ENCODE data around the gene PPAT. TPM values are rescaled to one million over a fixed set of nuclear protein-coding genes. Genes with fewer than 3 reads are reported as not detected.
A peak's percentile ranks its signal among the peaks of the same experiment; 100 is the strongest.

The PPAT gene
- total RNA-seq, 1 donor from 2014 or later: 15.9 TPM

- Mint-ChIP-seq H3K4me1 (ENCODE audit: low read depth, unreplicated experiment) (peaks cover 7% of the 10 kb centered on the region), H3K4me3 (ENCODE audit: unreplicated experiment) (no peak overlapping the region), H3K9me3 (ENCODE audit: unreplicated experiment) (peaks cover 5% of the 10 kb centered on the region)
Measured at GRCh38 chr4:56438766-56439165, 3.4 kb upstream of the PPAT start.

GRCh38 chr4:56434599-56435139 lies 746 bp downstream of the PPAT start:
- H3K36me3 Mint-ChIP-seq (ENCODE audit: unreplicated experiment): no peaks in the 10 kb centered on the region
- peak overlapping the region; percentile 87 for H3K27ac Mint-ChIP-seq (ENCODE audit: unreplicated experiment)
- H3K27me3 Mint-ChIP-seq (ENCODE audit: unreplicated experiment): peaks cover 13% of the 10 kb centered on the region
- H3K9me3 Mint-ChIP-seq (ENCODE audit: unreplicated experiment): peaks cover 3% of the 10 kb centered on the region
- no peak for TF ChIP-seq CTCF (IDR thresholded peaks at IDR 0.05; ENCODE audit: partially characterized antibody, unreplicated experiment)
- H3K4me3 Mint-ChIP-seq (ENCODE audit: unreplicated experiment): peak overlapping the region; percentile 84
- peaks cover 12% of the 10 kb centered on the region for H3K4me1 Mint-ChIP-seq (ENCODE audit: low read depth, unreplicated experiment)
- DNase-seq: peak; percentile 70

More at GRCh38 chr4:56438766-56439165, 3.4 kb upstream of the PPAT start:
- no peak for DNase-seq
- TF ChIP-seq CTCF (IDR thresholded peaks at IDR 0.05; ENCODE audit: partially characterized antibody, unreplicated experiment): no peak
- Mint-ChIP-seq H3K27me3 (ENCODE audit: unreplicated experiment) (peaks cover 13% of the 10 kb centered on the region), H3K27ac (ENCODE audit: unreplicated experiment) (no peak overlapping the region), H3K36me3 (ENCODE audit: unreplicated experiment) (no peaks in the 10 kb centered on the region)

GRCh38 chr4:56433280-56433679 lies 2.1 kb downstream of the PPAT start:
- no peak for DNase-seq
- H3K4me1 Mint-ChIP-seq (ENCODE audit: low read depth, unreplicated experiment): peaks cover 12% of the 10 kb centered on the region
- H3K27ac Mint-ChIP-seq (ENCODE audit: unreplicated experiment): peak overlapping the region; percentile 44
- peaks cover 13% of the 10 kb centered on the region for H3K27me3 Mint-ChIP-seq (ENCODE audit: unreplicated experiment)
- H3K4me3 Mint-ChIP-seq (ENCODE audit: unreplicated experiment): peak overlapping the region; percentile 84
- H3K9me3 Mint-ChIP-seq (ENCODE audit: unreplicated experiment): peaks cover 3% of the 10 kb centered on the region
- TF ChIP-seq CTCF (IDR thresholded peaks at IDR 0.05; ENCODE audit: partially characterized antibody, unreplicated experiment): no peak
- H3K36me3 Mint-ChIP-seq (ENCODE audit: unreplicated experiment): no peaks in the 10 kb centered on the region

- H3K9me3 Mint-ChIP-seq (ENCODE audit: unreplicated experiment): no peaks in the 10 kb centered on the region
- H3K27me3 Mint-ChIP-seq (ENCODE audit: unreplicated experiment): peaks cover 5% of the 10 kb centered on the region
- DNase-seq: no peak
- H3K27ac Mint-ChIP-seq (ENCODE audit: unreplicated experiment): no peak overlapping the region
- no peaks in the 10 kb centered on the region for H3K36me3 Mint-ChIP-seq (ENCODE audit: unreplicated experiment)
- no peak for TF ChIP-seq CTCF (IDR thresholded peaks at IDR 0.05; ENCODE audit: partially characterized antibody, unreplicated experiment)
- no peak overlapping the region for H3K4me3 Mint-ChIP-seq (ENCODE audit: unreplicated experiment)
- H3K4me1 Mint-ChIP-seq (ENCODE audit: low read depth, unreplicated experiment): peaks cover 9% of the 10 kb centered on the region
Measured at GRCh38 chr4:56430203-56430602, 5.2 kb downstream of the PPAT start.

- no peaks in the 10 kb centered on the region for H3K27me3 Mint-ChIP-seq (ENCODE audit: unreplicated experiment)
- peaks cover 1% of the 10 kb centered on the region for H3K4me1 Mint-ChIP-seq (ENCODE audit: low read depth, unreplicated experiment)
- no peaks in the 10 kb centered on the region for H3K9me3 Mint-ChIP-seq (ENCODE audit: unreplicated experiment)
- H3K27ac Mint-ChIP-seq (ENCODE audit: unreplicated experiment): no peak overlapping the region
- no peaks in the 10 kb centered on the region for H3K36me3 Mint-ChIP-seq (ENCODE audit: unreplicated experiment)
- no peak overlapping the region for H3K4me3 Mint-ChIP-seq (ENCODE audit: unreplicated experiment)
- no peak for TF ChIP-seq CTCF (IDR thresholded peaks at IDR 0.05; ENCODE audit: partially characterized antibody, unreplicated experiment)
- DNase-seq: no peak
Measured at GRCh38 chr4:56427179-56427578, 8.2 kb downstream of the PPAT start.
